Prostate gland (tissue), 2 donors: ENCODE results near the gene KCNQ5. TPM values are rescaled to one million over a fixed set of nuclear protein-coding genes. Genes with fewer than 3 reads are reported as not detected.
A peak's percentile ranks its signal among the peaks of the same experiment; 100 is the strongest.

Source experiments
- DNase-seq: peaks from one replicate; pipeline ENCODE4 v3.0.0-alpha.2; 2019; ENCODE audit warnings: low spot score
- H3K27ac ChIP-seq, 2 donors: fragments of 200-600 bp; sonication (generic); 2 replicates each; pipeline ENCODE4 v1.5.1; 2017 to 2019
- H3K27me3 ChIP-seq: fragments of 200-600 bp; sonication (generic); replicated peaks from 2 replicates; pipeline ENCODE4 v1.5.1; 2019; ENCODE audit not compliant: insufficient read depth
- H3K36me3 ChIP-seq, 2 donors: fragments of 200-600 bp; sonication (generic); 1 replicate in 1 of 2; 2 replicates in 1 of 2; pipeline versions ENCODE4 v1.5.1 to v1.8.1; 2017 to 2019
- H3K4me1 ChIP-seq: fragments of 200-600 bp; sonication (generic); replicated peaks from 2 replicates; pipeline ENCODE4 v1.5.1; 2019
- H3K4me3 ChIP-seq, 2 donors: fragments of 200-600 bp; sonication (generic); 2 replicates each; pipeline ENCODE4 v1.5.1; 2017 to 2019
- H3K9me3 ChIP-seq: fragments of 200-600 bp; sonication (generic); 2 replicates; pipeline ENCODE4 v1.5.1; 2017
- POLR2A ChIP-seq: fragments of 450-650 bp; IDR thresholded peaks from one replicate; pipeline ENCODE4 v1.6.1; 2016; ENCODE audit warnings: antibody characterized with exemption, mild to moderate bottlenecking
- POLR2AphosphoS5 ChIP-seq: sonication (generic); formaldehyde crosslinking; IDR thresholded peaks from one replicate; pipeline ENCODE4 v1.6.1; 2017; ENCODE audit warnings: antibody characterized with exemption
- WGBS: methylation state at CpG from one replicate; pipeline ENCODE4 v1.1.5; 2018; 5-methylcytosine and 5-hydroxymethylcytosine counted together
- intact Hi-C: fragments of 100-400 bp; cut with DNase I; formaldehyde crosslinking; loops from one replicate; pipeline ENCODE4 v1.14.2; 2022
- total RNA-seq, 2 donors: library from RNA; depleted of rRNA; stranded (reverse); fragments of >200 nt; gene quantifications; one replicate each; pipeline ENCODE4 v1.1.0, GENCODE V29; 2016
- TF ChIP-seq, protein P1 (sequence below), 4 experiments: fragments of 200-600 bp in 2 of 4; fragments of 450-650 bp in 2 of 4; sonication (generic) in 2 of 4; IDR thresholded peaks; 1 replicate in 3 of 4; 2 replicates in 1 of 4; pipeline ENCODE4 v1.5.1; 2016 to 2019; ENCODE audit warnings: antibody characterized with exemption in 4 of 4, mild to moderate bottlenecking in 2 of 4, moderate library complexity in 2 of 4

The KCNQ5 gene
- total RNA-seq, 2 donors from 2014 or later = 3.6 to 4.1 TPM

DNA sequence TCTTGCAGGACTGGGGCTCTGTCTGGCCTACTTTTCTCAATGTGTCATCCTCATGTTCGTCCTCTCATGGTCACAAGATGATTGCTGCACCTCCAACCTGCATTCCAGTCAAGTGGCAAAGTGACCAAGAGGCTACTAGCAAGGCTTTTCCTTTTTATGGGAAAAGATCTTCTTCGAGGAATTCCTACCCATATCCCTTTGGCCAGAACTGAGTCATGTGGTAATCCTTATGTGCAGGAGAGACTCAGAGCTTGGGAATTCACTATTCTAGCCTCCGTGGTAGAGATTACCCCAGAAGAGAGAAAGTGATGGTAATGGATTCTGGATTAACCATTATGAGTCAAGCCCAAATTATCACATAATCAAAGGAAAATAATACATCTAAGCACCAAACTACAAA lies 162.7 kb downstream of the KCNQ5 start:
- intact Hi-C loops = no loop called here
- H3K4me3 ChIP-seq = no peak overlapping the region
- no peak for TF ChIP-seq POLR2AphosphoS5
- TF ChIP-seq POLR2A = no peak
- TF ChIP-seq, protein P1, sequence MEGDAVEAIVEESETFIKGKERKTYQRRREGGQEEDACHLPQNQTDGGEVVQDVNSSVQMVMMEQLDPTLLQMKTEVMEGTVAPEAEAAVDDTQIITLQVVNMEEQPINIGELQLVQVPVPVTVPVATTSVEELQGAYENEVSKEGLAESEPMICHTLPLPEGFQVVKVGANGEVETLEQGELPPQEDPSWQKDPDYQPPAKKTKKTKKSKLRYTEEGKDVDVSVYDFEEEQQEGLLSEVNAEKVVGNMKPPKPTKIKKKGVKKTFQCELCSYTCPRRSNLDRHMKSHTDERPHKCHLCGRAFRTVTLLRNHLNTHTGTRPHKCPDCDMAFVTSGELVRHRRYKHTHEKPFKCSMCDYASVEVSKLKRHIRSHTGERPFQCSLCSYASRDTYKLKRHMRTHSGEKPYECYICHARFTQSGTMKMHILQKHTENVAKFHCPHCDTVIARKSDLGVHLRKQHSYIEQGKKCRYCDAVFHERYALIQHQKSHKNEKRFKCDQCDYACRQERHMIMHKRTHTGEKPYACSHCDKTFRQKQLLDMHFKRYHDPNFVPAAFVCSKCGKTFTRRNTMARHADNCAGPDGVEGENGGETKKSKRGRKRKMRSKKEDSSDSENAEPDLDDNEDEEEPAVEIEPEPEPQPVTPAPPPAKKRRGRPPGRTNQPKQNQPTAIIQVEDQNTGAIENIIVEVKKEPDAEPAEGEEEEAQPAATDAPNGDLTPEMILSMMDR (IDR thresholded peaks at IDR 0.05) = no peak
- no peaks in the 10 kb centered on the region for H3K4me1 ChIP-seq
- 87% methylated on average over 3 of the region's 3 CpGs for WGBS
- H3K9me3 ChIP-seq = no peaks in the 10 kb centered on the region
- H3K27me3 ChIP-seq = no peaks in the 10 kb centered on the region
- DNase-seq = no peak
- no peaks in the 10 kb centered on the region for H3K36me3 ChIP-seq
- H3K27ac ChIP-seq = no peak overlapping the region

DNA sequence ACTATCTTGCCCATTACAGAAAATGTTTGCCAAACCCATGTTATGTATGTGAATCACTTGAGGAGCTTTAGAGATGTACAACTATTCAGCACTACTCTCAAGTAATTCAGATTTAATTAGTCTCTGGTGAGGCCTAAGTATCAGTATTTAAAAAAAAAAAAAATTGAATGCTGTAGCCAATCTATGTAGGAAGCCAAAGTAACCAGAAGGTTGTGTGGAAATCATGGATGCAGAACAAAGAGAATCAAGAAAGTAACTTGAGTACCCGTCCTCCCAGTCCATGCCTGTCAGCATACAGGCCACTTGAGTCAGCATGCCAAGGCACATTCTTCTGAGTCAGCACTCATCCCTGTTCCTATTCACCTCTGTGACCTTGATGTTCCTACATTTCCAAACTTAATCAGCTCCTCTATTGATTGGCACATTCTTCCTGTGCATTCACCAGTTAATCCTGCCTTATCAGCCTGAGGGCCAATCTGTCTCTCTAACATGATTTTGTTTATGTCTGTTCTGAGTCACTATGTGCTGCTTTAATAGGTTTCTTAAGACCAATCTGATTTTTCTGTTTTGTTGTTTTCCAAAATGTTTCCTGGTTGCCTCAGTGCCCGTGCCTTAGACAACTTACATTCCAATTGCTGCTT lies 165.6 kb downstream of the KCNQ5 start:
- Histone ChIP-seq H3K27me3 (no peaks in the 10 kb centered on the region), H3K36me3 (no peaks in the 10 kb centered on the region), H3K9me3 (no peaks in the 10 kb centered on the region), H3K4me3 (no peak overlapping the region), H3K27ac (no peak overlapping the region), H3K4me1 (no peaks in the 10 kb centered on the region)
- peak; percentile 83 for DNase-seq
- 13% methylated on average over 2 of the region's 2 CpGs for WGBS
- intact Hi-C loops = no loop called here
- TF ChIP-seq POLR2A (no peak), POLR2AphosphoS5 (peak; percentile 65)

DNA sequence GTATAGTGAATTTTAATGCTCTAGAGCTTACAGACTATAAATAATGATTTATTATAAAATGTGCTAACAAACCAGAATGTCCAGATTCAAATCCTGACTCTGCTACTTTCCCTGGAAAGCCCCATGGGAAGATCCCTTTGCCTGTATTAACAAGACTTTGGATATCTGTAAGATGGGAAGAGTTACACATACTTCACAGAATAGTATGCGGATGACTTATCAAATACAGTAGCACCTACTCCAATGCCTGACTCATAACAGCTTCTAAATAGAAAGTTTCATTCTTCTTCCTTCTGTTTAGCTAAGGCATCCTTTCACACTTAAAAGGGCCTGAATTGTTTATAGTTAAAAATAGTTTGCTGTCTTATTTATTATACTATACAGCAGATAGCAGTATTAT lies 166.3 kb downstream of the KCNQ5 start:
- 43% methylated on average over 1 of the region's 1 CpG for WGBS
- intact Hi-C loops = no loop called here
- no peaks in the 10 kb centered on the region for H3K9me3 ChIP-seq
- no peak overlapping the region for H3K4me3 ChIP-seq
- H3K27ac ChIP-seq = no peak overlapping the region
- no peaks in the 10 kb centered on the region for H3K36me3 ChIP-seq
- DNase-seq = no peak
- H3K4me1 ChIP-seq = no peaks in the 10 kb centered on the region
- H3K27me3 ChIP-seq = no peaks in the 10 kb centered on the region
- no peak for TF ChIP-seq POLR2AphosphoS5
- no peak for TF ChIP-seq POLR2A
- TF ChIP-seq, protein P1 (IDR thresholded peaks at IDR 0.05) = no peak

DNA sequence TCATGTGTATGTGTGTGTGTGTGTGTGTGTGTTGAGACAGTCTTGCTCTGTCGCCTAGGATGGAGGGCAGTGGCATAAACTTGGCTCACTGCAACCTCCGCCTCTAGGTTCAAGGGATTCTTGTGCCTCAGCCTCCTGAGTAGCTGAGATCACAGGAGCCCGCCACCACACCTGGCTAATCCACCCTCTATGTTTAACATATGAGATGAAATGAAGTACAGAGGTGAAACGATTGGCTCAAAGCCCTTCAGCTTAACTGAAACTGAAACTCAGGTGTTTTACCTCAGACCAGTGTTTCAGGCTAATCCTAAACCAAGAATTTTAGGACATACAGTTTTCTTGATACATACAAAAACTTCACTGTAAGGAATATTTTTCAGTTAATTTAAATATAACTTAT lies 167.3 kb downstream of the KCNQ5 start:
- Histone ChIP-seq H3K27me3 (no peaks in the 10 kb centered on the region), H3K9me3 (no peaks in the 10 kb centered on the region), H3K4me3 (no peak overlapping the region), H3K36me3 (no peaks in the 10 kb centered on the region), H3K4me1 (no peaks in the 10 kb centered on the region), H3K27ac (no peak overlapping the region)
- TF ChIP-seq POLR2AphosphoS5 (no peak), POLR2A (no peak)
- TF ChIP-seq, protein P1 (IDR thresholded peaks at IDR 0.05) = no peak
- no peak for DNase-seq
- WGBS = 96% methylated on average over 4 of the region's 4 CpGs
- intact Hi-C loops = no loop called here

DNA sequence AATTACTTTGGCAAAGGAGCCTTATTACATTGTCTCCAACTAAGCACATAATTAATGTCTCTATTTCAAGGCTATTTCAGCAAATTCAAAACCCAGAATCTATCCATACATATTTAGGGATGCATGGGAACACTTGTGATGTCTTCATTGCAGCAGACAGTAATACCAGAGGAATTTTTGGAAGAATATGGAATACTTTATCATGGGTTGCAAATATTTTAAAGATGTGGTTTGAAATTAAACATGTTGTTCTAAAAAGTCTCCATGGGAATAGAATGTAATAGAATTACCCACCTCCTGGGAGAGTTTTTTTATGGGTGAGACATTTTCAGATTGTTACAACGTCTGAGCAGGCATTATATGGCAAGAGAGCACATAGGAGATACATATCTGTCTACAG lies 170.8 kb downstream of the KCNQ5 start:
- DNase-seq = no peak
- Histone ChIP-seq H3K9me3 (no peaks in the 10 kb centered on the region), H3K4me1 (no peaks in the 10 kb centered on the region), H3K36me3 (no peaks in the 10 kb centered on the region), H3K27me3 (no peaks in the 10 kb centered on the region), H3K27ac (no peak overlapping the region), H3K4me3 (no peak overlapping the region)
- WGBS = 56% methylated on average over 1 of the region's 1 CpG
- intact Hi-C loops = no loop called here
- TF ChIP-seq POLR2AphosphoS5 (no peak), POLR2A (no peak)
- TF ChIP-seq, protein P1 (IDR thresholded peaks at IDR 0.05) = no peak
